H1 (cell line): Measurements from ENCODE around the gene SORD.
"Not testable (repeated sequence)": the region's sequence is repeated elsewhere in the genome, so short reads cannot be mapped to it uniquely, and the experiment has no call there.

Experiments used
- EZH2 ChIP-seq: fragments of 200-600 bp; sonication (generic); IDR thresholded peaks from 2 replicates; pipeline ENCODE4 v1.7.1; 2012; ENCODE audit warnings: low read depth, mild to moderate bottlenecking, moderate library complexity, low read length, inconsistent platforms; ENCODE audit not compliant: severe bottlenecking
- JUN ChIP-seq: IDR thresholded peaks from 2 replicates; pipeline ENCODE4 v1.6.1; 2011; ENCODE audit warnings: low read depth, mild to moderate bottlenecking, improper control_type of control experiment, low read length
- POLR2A ChIP-seq, 2 experiments: IDR thresholded peaks; 1 replicate in 1 of 2; 2 replicates in 1 of 2; pipeline ENCODE4 v1.6.1; 2011; ENCODE audit warnings: low read depth in 2 of 2, low read length in 2 of 2, mild to moderate bottlenecking in 2 of 2; ENCODE audit errors: control extremely low read depth in 1 of 2
- SP1 ChIP-seq: IDR thresholded peaks from 2 replicates; pipeline ENCODE4 v1.6.1; 2011; ENCODE audit warnings: low read depth, low read length
- TAF1 ChIP-seq: IDR thresholded peaks from 2 replicates; pipeline ENCODE4 v1.6.1; 2011; ENCODE audit warnings: mild to moderate bottlenecking, low read depth, low read length
- TF ChIP-seq, protein P1 (sequence below), 3 experiments: IDR thresholded peaks; 1 replicate in 2 of 3; 2 replicates in 1 of 3; pipeline versions ENCODE4 v1.5.1 to v1.6.1; 2011; ENCODE audit warnings: low read length in 3 of 3, mild to moderate bottlenecking in 3 of 3, inconsistent platforms in 2 of 3, low read depth in 1 of 3, moderate library complexity in 1 of 3; ENCODE audit not compliant: insufficient read depth in 1 of 3; ENCODE audit errors: control extremely low read depth in 1 of 3

- not testable (repeated sequence) for TF ChIP-seq EZH2; POLR2A (IDR thresholded peaks at IDR 0.05; ENCODE audit: control extremely low read depth in 1 of 2, low read depth in 2 of 2, low read length in 2 of 2); JUN; TAF1; SP1
- TF ChIP-seq, protein P1, sequence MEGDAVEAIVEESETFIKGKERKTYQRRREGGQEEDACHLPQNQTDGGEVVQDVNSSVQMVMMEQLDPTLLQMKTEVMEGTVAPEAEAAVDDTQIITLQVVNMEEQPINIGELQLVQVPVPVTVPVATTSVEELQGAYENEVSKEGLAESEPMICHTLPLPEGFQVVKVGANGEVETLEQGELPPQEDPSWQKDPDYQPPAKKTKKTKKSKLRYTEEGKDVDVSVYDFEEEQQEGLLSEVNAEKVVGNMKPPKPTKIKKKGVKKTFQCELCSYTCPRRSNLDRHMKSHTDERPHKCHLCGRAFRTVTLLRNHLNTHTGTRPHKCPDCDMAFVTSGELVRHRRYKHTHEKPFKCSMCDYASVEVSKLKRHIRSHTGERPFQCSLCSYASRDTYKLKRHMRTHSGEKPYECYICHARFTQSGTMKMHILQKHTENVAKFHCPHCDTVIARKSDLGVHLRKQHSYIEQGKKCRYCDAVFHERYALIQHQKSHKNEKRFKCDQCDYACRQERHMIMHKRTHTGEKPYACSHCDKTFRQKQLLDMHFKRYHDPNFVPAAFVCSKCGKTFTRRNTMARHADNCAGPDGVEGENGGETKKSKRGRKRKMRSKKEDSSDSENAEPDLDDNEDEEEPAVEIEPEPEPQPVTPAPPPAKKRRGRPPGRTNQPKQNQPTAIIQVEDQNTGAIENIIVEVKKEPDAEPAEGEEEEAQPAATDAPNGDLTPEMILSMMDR (IDR thresholded peaks at IDR 0.05; ENCODE audit: control extremely low read depth in 1 of 3, insufficient read depth in 1 of 3, low read depth in 1 of 3, low read length in 3 of 3): not testable (repeated sequence)
Measured at GRCh38 chr15:45044270-45044669, 21.3 kb downstream of the SORD start.
